Activated CD8-positive, alpha-beta memory T cell treated with anti-CD3 and anti-CD28 coated beads for 24 hours (primary cell): ENCODE data around the gene CCDC59.
A peak's percentile ranks its signal among the peaks of the same experiment; 100 is the strongest.
"Not testable (repeated sequence)": the region's sequence is repeated elsewhere in the genome, so short reads cannot be mapped to it uniquely, and the experiment has no call there.

Experiments used
- DNase-seq: peaks from one replicate; pipeline ENCODE4 v3.0.0-alpha.2; 2020

The CCDC59 gene, protein sequence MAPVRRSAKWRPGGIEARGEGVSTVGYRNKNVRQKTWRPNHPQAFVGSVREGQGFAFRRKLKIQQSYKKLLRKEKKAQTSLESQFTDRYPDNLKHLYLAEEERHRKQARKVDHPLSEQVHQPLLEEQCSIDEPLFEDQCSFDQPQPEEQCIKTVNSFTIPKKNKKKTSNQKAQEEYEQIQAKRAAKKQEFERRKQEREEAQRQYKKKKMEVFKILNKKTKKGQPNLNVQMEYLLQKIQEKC

DNA sequence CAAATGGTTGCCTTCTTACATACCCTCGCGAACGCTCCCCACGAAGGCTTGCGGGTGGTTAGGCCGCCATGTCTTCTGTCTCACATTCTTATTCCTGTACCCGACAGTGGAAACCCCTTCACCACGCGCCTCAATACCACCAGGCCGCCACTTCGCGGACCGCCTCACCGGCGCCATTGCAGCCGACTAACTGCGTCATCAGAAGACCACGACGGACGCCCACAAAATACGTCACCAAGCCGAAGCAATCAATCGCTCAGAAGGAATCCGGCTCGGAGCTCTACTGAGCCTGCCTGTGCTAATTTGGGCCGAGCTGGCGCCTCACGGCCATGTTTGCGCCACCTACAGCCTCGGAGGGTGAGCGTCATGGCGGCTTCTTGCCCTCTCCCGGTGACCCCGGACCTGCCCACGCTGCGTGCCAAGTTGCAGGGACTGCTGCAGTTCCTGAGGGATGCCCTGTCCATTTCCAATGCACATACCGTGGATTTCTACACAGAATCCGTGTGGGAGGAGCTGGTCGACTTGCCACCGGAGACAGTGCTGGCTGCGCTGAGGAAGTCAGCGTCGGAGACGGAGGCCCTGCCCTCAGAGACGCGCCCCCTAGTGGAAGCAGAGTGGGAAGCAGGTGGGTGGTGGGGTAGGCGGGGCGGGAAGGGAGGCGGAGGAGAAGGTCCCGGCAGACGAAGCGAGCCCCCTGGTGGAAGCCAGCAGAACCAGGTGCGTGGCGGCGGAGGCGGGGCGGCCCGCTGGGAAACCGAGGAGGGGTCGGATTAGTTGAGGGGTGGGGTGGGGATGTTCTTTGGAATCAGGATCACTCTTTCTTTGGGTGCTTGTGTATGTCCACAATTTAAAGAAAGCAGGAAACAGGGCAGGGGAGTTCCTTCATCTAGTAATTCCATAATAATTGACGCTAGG lies at the start of gene CCDC59, which contains the start of gene METTL25:
CCDC59 (minus strand) TSS at position 188 of the 915 bp plus-strand sequence; CDS start at position 177, 11 bp downstream.
METTL25 (plus strand) TSS at position 330 of the 915 bp plus-strand sequence; CDS start at position 367, 37 bp downstream.
- peak; percentile 99 for DNase-seq

DNA sequence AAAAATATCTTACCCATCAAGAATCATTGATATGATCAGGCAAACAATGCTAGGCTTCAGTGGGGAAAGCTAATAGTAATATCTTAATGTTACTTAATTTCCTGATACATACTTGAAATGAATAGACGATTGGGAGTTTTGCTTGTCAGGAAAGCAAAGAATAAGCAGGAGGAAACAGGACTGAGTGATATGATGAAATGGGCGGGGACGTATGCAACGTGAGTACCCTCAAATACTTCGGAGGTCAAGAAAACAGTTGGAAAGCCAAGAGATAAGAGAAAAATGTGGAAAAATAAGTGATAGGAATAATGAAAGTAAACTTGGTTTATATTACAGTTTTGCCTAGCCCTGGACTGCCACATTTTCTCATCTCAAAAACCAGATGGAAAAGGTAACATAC lies 49.3 kb upstream of the CCDC59 start:
- DNase-seq: no peak

GRCh38 chr12:82406651-82407050 lies 48.5 kb upstream of the CCDC59 start:
- no peak for DNase-seq

- DNase-seq: no peak
Measured at GRCh38 chr12:82400819-82401218, 42.6 kb upstream of the CCDC59 start.

GRCh38 chr12:82398879-82399278 lies 40.7 kb upstream of the CCDC59 start:
- DNase-seq: no peak

DNA sequence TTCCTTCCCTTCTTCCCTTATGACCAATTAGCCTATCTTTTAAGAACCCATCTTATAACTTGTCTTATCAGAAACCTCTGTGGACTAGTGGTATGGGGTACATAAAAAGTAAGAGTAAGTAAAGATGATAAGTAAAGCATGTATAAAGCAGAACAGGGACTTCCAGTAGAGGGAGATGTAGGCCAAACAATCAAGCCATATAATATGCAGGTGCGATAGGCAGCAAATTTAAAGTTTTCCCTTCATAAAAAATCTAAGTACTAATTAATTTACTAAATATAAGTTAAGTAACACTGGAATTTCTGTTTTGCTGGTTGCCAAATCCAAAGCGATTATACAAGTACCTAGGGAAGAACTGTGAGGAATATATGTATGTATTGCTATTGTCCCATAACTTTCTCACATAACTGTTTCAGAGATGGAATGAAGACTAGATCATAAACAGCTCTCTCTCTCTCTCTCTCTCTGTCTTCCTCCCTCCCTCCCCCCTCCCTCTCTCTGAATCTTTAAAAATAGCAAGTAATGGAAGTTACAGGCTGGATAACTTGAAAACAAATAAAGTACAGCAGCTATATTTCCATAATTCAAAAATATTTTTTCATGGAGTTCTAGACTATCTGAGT lies 25.9 kb upstream of the CCDC59 start:
- no peak for DNase-seq

DNA sequence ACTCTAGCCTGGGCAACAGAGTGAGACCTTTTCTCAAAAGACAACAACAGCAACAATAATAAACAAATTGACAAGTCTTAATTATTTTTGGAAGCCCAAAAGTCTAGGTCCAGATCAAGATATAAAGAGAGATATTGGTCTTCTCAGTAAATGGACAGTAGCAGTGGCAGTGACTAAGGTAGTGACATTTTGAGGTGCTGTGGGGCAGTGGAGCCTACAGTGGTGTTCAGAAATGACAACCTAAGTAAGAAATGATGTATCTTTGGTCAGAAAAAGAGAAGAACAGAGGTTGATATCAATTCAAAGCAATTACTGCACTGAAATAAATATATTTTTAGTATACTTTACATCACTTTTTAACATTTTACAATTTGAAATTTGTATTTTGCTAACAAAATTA lies 20.8 kb upstream of the CCDC59 start:
- no peak for DNase-seq

GRCh38 chr12:82375201-82375600 lies 17.0 kb upstream of the CCDC59 start:
- DNase-seq: no peak

DNA sequence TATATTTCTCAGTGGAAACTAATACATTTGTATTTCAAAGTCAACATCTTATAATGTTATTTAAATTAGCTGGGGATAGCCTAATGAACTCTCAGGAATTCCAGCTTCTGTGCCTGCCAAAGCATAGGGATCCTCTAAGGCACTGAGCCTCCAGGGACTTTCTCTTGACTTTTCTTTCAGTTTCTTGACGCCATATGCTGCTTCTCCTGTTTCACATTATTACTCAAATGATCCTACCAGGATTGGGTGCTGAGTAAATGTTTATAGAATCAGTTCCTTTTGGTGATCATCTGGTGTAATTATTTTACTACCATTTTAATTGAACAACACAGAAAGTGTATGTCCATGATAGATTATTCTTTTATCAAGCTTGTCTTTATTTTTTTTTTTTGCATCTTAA lies 8.0 kb upstream of the CCDC59 start:
- no peak for DNase-seq

GRCh38 chr12:82363990-82364389 lies 5.8 kb upstream of the CCDC59 start:
- DNase-seq: no peak

GRCh38 chr12:82361461-82361915 lies 3.3 kb upstream of the CCDC59 start:
- DNase-seq: no peak

- DNase-seq: not testable (repeated sequence)
Measured at GRCh38 chr12:82360834-82361233, 2.6 kb upstream of the CCDC59 start.

DNA sequence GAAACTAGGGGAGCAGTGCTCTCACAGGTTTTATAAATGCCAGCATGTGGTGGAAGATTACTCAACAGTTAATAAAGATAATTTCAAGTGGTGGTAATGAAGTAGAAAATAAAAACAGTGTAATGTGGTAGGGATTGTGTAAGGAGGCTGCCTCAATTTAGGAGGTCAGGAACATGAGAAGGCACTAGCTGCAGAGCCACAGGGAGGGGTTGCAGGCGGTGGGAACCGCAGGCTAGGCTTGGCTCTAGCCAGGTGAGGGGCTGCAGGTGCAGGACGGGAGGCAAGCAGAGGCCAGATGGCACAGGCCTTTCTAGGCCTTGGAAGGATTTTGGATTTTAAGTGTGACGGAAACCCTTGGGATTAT lies 910 bp upstream of the CCDC59 start:
- DNase-seq: no peak

- DNase-seq: no peak
Measured at GRCh38 chr12:82357845-82358199, 365 bp downstream of the CCDC59 start.

GRCh38 chr12:82357340-82357739 lies 847 bp downstream of the CCDC59 start:
- no peak for DNase-seq

DNA sequence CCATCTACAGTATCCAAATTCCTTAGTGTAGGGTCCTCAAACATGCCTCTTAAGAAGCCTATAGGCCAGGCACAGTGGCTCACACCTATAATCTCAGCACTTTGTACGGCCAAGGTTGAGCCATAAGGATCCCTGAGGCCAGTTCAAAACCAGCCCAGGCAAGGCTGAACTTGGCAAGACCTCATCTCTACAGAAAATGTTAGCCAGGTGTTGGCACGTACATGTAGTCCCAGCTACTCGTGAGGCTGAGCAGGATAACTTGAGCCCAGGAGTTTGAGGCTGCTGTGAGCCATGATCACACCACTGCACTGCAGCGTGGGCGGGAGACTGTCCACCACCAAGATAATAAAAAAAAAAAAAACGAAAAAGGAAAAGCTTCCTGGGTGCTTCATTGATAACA lies 6.8 kb downstream of the CCDC59 start:
- no peak for DNase-seq

GRCh38 chr12:82350161-82350560 lies 8.0 kb downstream of the CCDC59 start:
- DNase-seq: no peak

DNA sequence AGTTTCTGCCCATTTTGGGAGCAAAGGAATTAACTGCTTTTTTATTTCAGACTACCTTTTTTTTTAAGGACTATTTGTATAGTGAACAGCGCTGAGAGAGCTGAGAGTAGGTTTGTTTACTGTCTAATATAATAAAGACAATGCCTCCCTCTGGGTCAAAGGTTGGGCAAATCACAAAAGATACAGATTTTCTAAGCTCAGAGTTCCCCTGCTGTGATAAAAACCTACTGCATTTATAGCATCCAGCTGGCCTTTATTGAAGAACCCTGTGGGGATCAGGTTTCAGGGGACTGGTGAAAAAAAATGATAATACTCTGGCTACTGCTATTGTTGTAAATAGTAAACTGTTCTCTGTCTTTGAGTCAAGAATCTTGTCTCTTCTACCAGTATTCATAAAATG lies 28.7 kb downstream of the CCDC59 start:
- DNase-seq: no peak

DNA sequence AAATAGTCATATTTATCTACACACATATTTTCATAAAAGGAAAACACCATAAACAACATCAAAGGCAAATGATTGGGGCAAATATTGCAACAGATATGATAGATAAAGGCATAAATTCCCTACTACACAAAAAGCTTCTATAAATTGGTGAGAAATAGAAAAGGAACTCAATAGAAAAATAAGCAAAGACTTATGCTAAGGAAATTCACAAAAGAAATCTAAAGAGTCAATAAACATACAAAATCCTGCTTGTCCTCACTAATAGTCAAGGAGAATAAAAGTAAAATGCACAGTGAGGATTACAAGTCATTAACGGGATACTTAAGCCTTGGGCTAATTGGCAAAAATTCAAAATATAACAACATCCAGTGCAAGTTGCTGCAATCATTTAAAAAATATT lies 30.3 kb downstream of the CCDC59 start:
- DNase-seq: no peak

DNA sequence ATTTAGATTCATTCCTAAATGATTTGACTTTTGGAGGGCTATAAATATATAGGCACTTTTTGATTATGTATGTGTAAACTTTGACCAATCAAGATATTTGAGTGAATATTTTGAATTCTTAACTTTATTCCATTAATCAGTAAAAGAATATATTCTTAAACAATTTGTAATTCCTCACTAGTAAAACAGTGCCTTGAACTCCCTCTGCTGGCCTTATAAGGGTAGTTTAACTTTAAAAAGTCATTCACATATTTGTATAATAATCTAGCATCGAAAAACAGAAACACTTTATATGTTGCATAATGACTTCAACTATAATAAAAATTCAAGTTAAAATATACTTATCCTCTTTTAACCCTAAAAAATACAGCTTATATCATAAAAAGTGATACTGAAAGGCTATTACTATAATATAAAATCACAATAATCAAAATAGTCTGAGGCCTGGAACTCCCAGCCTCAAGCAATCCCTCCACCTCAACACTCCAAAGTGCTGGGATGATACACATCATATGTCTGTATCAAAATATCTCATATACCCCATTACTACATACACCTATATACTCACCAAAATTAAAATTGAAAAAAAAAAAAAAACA lies 31.2 kb downstream of the CCDC59 start:
- DNase-seq: no peak

- no peak for DNase-seq
Measured at GRCh38 chr12:82325540-82326336, 32.4 kb downstream of the CCDC59 start.

DNA sequence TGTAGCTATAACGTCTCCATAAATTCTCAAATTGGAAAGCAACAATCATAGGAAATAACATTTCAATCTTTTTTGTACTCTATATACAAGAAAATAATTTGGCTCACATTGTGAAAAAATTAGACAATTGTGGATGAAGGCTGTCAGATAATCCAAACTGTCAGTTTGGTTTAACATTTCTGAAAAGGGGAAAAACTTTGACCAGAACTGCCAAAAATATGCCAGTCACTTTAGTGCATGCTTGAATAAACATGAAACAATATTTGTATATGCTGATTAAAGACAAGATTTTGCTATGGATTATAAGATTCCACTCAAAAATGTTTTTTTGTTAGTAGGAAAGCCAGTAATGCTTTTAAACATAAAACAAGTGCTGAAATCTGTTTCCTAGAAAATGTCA lies 38.9 kb downstream of the CCDC59 start:
- no peak for DNase-seq
